Neural progenitor cell (in vitro differentiated cells): Measurements from ENCODE around the gene SYT1. TPM values are rescaled to one million over a fixed set of nuclear protein-coding genes. Genes with fewer than 3 reads are reported as not detected.

ENCODE experiments used
- DNase-seq: peaks from one replicate; pipeline ENCODE4 v3.0.0-alpha.2; 2016; ENCODE audit warnings: low spot score
- H2AFZ ChIP-seq: fragments of 200-600 bp; sonication (generic); replicated peaks from 2 replicates; pipeline ENCODE4 v1.6.1; 2016; ENCODE audit warnings: antibody characterized with exemption
- H3F3A ChIP-seq: fragments of 200-600 bp; sonication (generic); 2 replicates; pipeline ENCODE4 v1.6.1; 2016; ENCODE audit warnings: antibody characterized with exemption, low read depth
- H3K27ac ChIP-seq: fragments of 200-600 bp; sonication (generic); 2 replicates; pipeline ENCODE4 v1.5.1; 2016; ENCODE audit warnings: mild to moderate bottlenecking
- H3K27me3 ChIP-seq: fragments of 200-600 bp; sonication (generic); 2 replicates; pipeline ENCODE4 v1.6.1; 2016; ENCODE audit warnings: mild to moderate bottlenecking, moderate library complexity
- H3K36me3 ChIP-seq: fragments of 200-600 bp; sonication (generic); 2 replicates; pipeline ENCODE4 v1.5.1; 2016
- H3K4me1 ChIP-seq: fragments of 200-600 bp; sonication (generic); 2 replicates; pipeline ENCODE4 v1.6.1; 2016; ENCODE audit warnings: mixed run types
- H3K4me2 ChIP-seq: fragments of 200-600 bp; sonication (generic); 2 replicates; pipeline ENCODE4 v1.6.1; 2016
- H3K4me3 ChIP-seq: fragments of 200-600 bp; sonication (generic); 2 replicates; pipeline ENCODE4 v1.5.1; 2016
- H3K79me2 ChIP-seq: fragments of 200-600 bp; sonication (generic); 2 replicates; pipeline ENCODE4 v1.6.1; 2016; ENCODE audit warnings: low read depth
- H3K9ac ChIP-seq: fragments of 200-600 bp; sonication (generic); 2 replicates; pipeline ENCODE4 v1.6.1; 2016
- H3K9me3 ChIP-seq: fragments of 200-600 bp; sonication (generic); 2 replicates; pipeline ENCODE4 v1.5.1; 2016; ENCODE audit warnings: low read depth
- H4K20me1 ChIP-seq: fragments of 200-600 bp; sonication (generic); 2 replicates; pipeline ENCODE4 v1.6.1; 2016; ENCODE audit warnings: low read depth
- H3K27ac Mint-ChIP-seq: 3 replicates; pipeline ENCODE4 v1.8.0; 2021; ENCODE audit warnings: mixed read lengths
- H3K27me3 Mint-ChIP-seq: 2 replicates; pipeline ENCODE4 v1.8.0; 2022; ENCODE audit warnings: low read depth, mild to moderate bottlenecking, inconsistent platforms, moderate library complexity, mixed read lengths; ENCODE audit not compliant: insufficient read depth
- H3K36me3 Mint-ChIP-seq: 3 replicates; pipeline ENCODE4 v1.8.0; 2021; ENCODE audit warnings: mixed read lengths
- H3K4me1 Mint-ChIP-seq: 3 replicates; pipeline ENCODE4 v1.8.0; 2021; ENCODE audit warnings: mixed read lengths
- H3K4me3 Mint-ChIP-seq: 3 replicates; pipeline ENCODE4 v1.8.0; 2021; ENCODE audit warnings: mild to moderate bottlenecking, moderate library complexity, mixed read lengths
- H3K9me3 Mint-ChIP-seq: 3 replicates; pipeline ENCODE4 v1.8.0; 2020; ENCODE audit warnings: mixed read lengths
- EZH2 ChIP-seq: fragments of 200-600 bp; sonication (generic); IDR thresholded peaks from 2 replicates; pipeline ENCODE4 v1.6.1; 2017; ENCODE audit warnings: antibody characterized with exemption, mild to moderate bottlenecking, moderate library complexity
- EZH2phosphoT487 ChIP-seq: fragments of 200-600 bp; sonication (generic); IDR thresholded peaks from 2 replicates; pipeline ENCODE4 v1.6.1; 2017; ENCODE audit warnings: antibody characterized with exemption
- total RNA-seq: library from RNA; depleted of rRNA; stranded (reverse); fragments of >200 nt; gene quantifications from 2 replicates; pipeline ENCODE4 v1.2.3, GENCODE V29; 2015; ENCODE audit warnings: low replicate concordance
- TF ChIP-seq, protein P1 (sequence below): fragments of 200-600 bp; sonication (generic); IDR thresholded peaks from 2 replicates; pipeline ENCODE4 v1.5.1; 2017; ENCODE audit warnings: antibody characterized with exemption, mild to moderate bottlenecking

SYT1 gene
- total RNA-seq, 1 donor from 2014 or later: 36.9 TPM

DNA sequence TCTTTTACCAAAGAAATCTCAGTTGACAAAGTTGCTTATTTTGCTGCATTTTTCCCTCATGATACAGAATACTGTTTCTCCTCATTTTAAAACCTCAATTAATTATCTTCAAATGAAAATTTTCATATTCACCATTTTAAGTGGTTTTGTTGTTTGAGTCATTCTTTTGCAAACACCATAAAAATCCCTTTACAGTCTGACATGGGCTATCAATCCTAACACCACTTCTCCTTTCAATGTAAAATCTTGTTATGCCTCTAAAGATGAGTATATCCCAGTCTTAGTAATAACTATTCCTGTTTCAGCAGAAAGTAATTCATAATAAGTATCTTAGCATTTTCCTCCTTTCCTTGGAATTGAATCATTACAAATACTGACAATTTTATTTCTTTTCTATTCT is 192.2 kb downstream of the SYT1 start:
- peaks cover 12% of the 10 kb centered on the region for H3K4me1 ChIP-seq
- DNase-seq: no peak
- TF ChIP-seq, protein P1, sequence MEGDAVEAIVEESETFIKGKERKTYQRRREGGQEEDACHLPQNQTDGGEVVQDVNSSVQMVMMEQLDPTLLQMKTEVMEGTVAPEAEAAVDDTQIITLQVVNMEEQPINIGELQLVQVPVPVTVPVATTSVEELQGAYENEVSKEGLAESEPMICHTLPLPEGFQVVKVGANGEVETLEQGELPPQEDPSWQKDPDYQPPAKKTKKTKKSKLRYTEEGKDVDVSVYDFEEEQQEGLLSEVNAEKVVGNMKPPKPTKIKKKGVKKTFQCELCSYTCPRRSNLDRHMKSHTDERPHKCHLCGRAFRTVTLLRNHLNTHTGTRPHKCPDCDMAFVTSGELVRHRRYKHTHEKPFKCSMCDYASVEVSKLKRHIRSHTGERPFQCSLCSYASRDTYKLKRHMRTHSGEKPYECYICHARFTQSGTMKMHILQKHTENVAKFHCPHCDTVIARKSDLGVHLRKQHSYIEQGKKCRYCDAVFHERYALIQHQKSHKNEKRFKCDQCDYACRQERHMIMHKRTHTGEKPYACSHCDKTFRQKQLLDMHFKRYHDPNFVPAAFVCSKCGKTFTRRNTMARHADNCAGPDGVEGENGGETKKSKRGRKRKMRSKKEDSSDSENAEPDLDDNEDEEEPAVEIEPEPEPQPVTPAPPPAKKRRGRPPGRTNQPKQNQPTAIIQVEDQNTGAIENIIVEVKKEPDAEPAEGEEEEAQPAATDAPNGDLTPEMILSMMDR: no peak
- TF ChIP-seq EZH2 (no peak), EZH2phosphoT487 (no peak)
- no peaks in the 10 kb centered on the region for H3F3A ChIP-seq
- no peak overlapping the region for H3K27ac ChIP-seq
- Mint-ChIP-seq H3K4me1 (peaks cover 6% of the 10 kb centered on the region), H3K27ac (no peak overlapping the region), H3K4me3 (no peak overlapping the region), H3K36me3 (no peaks in the 10 kb centered on the region), H3K27me3 (peaks cover 3% of the 10 kb centered on the region), H3K9me3 (no peaks in the 10 kb centered on the region)
- no peaks in the 10 kb centered on the region for H3K9me3 ChIP-seq
- H4K20me1 ChIP-seq: peaks cover 7% of the 10 kb centered on the region
- H3K36me3 ChIP-seq: no peaks in the 10 kb centered on the region
- no peak overlapping the region for H3K4me2 ChIP-seq
- H3K79me2 ChIP-seq: no peaks in the 10 kb centered on the region
- no peak overlapping the region for H3K4me3 ChIP-seq
- no peaks in the 10 kb centered on the region for H3K27me3 ChIP-seq
- H3K9ac ChIP-seq: no peak overlapping the region
- no peak overlapping the region for H2AFZ ChIP-seq

DNA sequence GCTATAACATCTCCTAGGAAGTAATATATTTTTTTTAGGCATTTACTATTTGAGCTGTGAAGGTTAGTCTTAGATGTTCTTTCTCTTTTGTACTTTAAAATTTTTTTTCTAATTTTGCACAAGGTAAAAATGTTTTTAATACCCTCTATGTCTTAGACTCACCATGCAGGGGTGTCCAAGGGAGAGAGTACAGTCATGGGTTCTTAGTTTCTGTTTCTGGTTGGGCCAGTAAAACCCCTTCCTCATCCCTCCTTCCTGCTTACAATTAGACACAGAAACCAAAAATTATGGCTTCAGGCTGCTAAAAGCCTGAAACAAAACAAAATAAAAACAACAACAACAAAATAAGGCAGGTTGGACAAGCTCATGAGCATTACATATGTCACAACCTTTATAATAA is 193.0 kb downstream of the SYT1 start:
- H3K4me2 ChIP-seq: no peak overlapping the region
- peaks cover 3% of the 10 kb centered on the region for H3K27me3 Mint-ChIP-seq

DNA sequence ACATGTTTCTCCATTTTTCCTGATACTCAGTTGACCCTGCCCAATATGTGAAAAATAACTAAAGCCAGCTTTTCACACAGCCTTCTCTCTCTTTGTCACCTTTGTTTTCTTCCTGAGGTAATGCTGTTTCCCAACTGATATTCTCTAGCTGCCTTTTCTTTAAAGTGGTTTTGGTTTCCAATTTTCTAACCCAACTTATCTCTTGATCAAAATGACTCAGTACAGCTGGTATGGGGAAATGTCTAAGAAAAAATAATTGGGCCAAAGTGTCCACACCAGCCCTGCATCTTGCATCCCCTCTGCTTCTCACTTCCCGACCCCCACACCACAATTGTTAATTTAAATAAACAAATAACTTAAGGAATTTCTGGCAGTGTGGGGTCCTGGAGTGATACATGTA is 193.8 kb downstream of the SYT1 start:
- Histone ChIP-seq H3F3A (no peaks in the 10 kb centered on the region), H3K79me2 (peaks cover 4% of the 10 kb centered on the region), H3K4me2 (no peak overlapping the region), H3K4me1 (peaks cover 15% of the 10 kb centered on the region), H3K9me3 (no peaks in the 10 kb centered on the region), H3K36me3 (no peaks in the 10 kb centered on the region), H2AFZ (no peak overlapping the region), H3K9ac (no peak overlapping the region), H3K4me3 (no peak overlapping the region), H4K20me1 (peaks cover 15% of the 10 kb centered on the region), H3K27me3 (no peaks in the 10 kb centered on the region), H3K27ac (no peak overlapping the region)
- H3K36me3 Mint-ChIP-seq: no peaks in the 10 kb centered on the region
- peaks cover 21% of the 10 kb centered on the region for H3K4me1 Mint-ChIP-seq
- H3K27me3 Mint-ChIP-seq: peaks cover 3% of the 10 kb centered on the region
- no peak overlapping the region for H3K4me3 Mint-ChIP-seq
- no peaks in the 10 kb centered on the region for H3K9me3 Mint-ChIP-seq
- TF ChIP-seq, protein P1: no peak
- TF ChIP-seq EZH2: no peak
- no peak for TF ChIP-seq EZH2phosphoT487
- no peak for DNase-seq
- no peak overlapping the region for H3K27ac Mint-ChIP-seq

More for the DNA sequence above, 193.0 kb downstream of the SYT1 start:
- Mint-ChIP-seq H3K9me3 (no peaks in the 10 kb centered on the region), H3K4me1 (peaks cover 13% of the 10 kb centered on the region), H3K4me3 (no peak overlapping the region), H3K27ac (no peak overlapping the region), H3K36me3 (no peaks in the 10 kb centered on the region)
- H2AFZ ChIP-seq: no peak overlapping the region
- H3K9ac ChIP-seq: no peak overlapping the region
- no peak overlapping the region for H3K27ac ChIP-seq
- no peaks in the 10 kb centered on the region for H3K36me3 ChIP-seq
- no peak overlapping the region for H3K4me3 ChIP-seq
- no peaks in the 10 kb centered on the region for H3K27me3 ChIP-seq
- no peak for DNase-seq
- H3K79me2 ChIP-seq: peaks cover 4% of the 10 kb centered on the region
- H3F3A ChIP-seq: no peaks in the 10 kb centered on the region
- TF ChIP-seq EZH2phosphoT487: no peak
- TF ChIP-seq EZH2: no peak
- TF ChIP-seq, protein P1: no peak
- H4K20me1 ChIP-seq: peaks cover 15% of the 10 kb centered on the region
- H3K4me1 ChIP-seq: peaks cover 15% of the 10 kb centered on the region
- no peaks in the 10 kb centered on the region for H3K9me3 ChIP-seq
